PC-3 (cell line): ENCODE data around the gene TEX26.

Experiments
- EZH2 ChIP-seq: fragments of 300-600 bp; sonication (generic); IDR thresholded peaks from one replicate; pipeline ENCODE4 v1.6.1; 2017; ENCODE audit warnings: antibody characterized with exemption, mild to moderate bottlenecking, low read length; ENCODE audit not compliant: unreplicated experiment
- EZH2phosphoT487 ChIP-seq: fragments of 300-600 bp; sonication (generic); IDR thresholded peaks from 2 replicates; pipeline ENCODE4 v1.6.1; 2018; ENCODE audit warnings: mild to moderate bottlenecking, antibody characterized with exemption, low read length, borderline replicate concordance
- TF ChIP-seq, protein P1 (sequence below): fragments of 300-600 bp; sonication (generic); conservative IDR thresholded peaks from 2 replicates; pipeline ENCODE4 v1.5.1; 2017; ENCODE audit warnings: antibody characterized with exemption, low read depth, mild to moderate bottlenecking, low read length

DNA sequence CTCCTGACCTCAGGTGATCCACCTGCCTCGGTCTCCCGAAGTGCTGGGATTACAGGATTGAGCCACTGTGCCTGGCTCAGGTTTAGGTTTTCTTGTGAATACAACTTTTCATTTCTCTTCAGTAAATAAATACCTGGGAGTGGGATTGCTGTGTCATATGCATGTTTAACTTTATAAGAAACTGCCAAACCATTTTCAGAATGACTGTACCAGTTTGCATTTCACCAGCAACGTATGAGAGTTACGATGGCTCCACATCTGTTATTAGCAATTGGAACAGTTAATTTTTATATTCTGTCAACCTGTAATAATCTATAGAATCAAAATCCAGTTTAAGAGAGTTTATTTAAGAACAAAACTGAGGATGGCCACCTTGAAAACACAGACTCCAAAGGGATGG is 52.2 kb downstream of the TEX26 start:
- TF ChIP-seq, protein P1, sequence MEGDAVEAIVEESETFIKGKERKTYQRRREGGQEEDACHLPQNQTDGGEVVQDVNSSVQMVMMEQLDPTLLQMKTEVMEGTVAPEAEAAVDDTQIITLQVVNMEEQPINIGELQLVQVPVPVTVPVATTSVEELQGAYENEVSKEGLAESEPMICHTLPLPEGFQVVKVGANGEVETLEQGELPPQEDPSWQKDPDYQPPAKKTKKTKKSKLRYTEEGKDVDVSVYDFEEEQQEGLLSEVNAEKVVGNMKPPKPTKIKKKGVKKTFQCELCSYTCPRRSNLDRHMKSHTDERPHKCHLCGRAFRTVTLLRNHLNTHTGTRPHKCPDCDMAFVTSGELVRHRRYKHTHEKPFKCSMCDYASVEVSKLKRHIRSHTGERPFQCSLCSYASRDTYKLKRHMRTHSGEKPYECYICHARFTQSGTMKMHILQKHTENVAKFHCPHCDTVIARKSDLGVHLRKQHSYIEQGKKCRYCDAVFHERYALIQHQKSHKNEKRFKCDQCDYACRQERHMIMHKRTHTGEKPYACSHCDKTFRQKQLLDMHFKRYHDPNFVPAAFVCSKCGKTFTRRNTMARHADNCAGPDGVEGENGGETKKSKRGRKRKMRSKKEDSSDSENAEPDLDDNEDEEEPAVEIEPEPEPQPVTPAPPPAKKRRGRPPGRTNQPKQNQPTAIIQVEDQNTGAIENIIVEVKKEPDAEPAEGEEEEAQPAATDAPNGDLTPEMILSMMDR: no peak
- TF ChIP-seq EZH2: no peak
- TF ChIP-seq EZH2phosphoT487: no peak
